ENCODE data around the gene RABAC1. TPM values are rescaled to one million over a fixed set of nuclear protein-coding genes. Genes with fewer than 3 reads are reported as not detected.

Gene RABAC1
- total RNA-seq, 1 experiment from 2014 or later, result 64.4 TPM

DNA sequence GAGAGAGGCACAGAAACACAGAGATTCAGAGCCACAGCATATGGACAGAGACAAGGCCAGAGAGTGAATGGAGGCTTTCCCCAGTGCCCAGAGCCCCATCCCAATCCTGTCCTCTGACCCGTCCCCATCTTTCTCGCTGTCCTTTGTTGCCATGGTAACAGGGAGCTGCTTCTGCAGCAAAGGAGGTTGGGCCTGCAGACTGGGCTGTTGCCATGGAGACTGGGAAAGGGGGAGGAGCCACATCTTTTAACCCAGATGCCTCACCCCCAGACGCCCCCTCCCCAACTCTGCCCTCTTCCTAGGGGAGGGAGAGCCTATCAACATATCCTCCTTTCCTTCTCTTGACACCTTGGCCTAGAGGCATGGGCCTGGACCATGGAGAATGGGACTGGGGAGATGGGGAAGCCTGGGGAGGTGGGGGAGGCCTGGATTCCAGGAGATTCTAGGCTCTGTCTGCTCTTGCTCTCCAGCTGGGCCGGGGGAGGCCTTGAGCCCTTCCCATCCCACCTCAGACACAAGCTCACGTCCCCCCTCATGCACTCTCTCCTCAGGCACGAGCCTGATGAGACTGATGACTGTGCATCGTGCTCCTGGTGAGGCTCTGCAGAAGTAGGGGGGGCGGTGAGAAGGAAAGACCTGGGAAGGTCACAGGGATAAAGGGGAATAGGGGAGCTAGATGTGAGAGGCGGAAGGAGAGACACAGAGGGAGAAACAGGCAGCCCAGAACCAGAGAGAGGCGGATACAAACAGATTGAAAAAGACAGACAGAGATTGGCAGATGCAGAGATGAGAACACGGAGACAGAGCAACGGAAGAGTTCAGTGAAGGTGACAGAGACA is 37.1 kb upstream of the RABAC1 start:
- Histone ChIP-seq H3K27me3 (replicated peaks; ENCODE audit: control insufficient read depth, insufficient read depth, low read length) (peaks cover 6% of the 10 kb centered on the region), H3K9me3 (no peaks in the 10 kb centered on the region), H3K36me3 (ENCODE audit: control insufficient read depth, insufficient read depth, low read length) (no peaks in the 10 kb centered on the region), H3K4me3 (ENCODE audit: low read depth, low read length) (no peak overlapping the region), H3K4me1 (peaks cover 6% of the 10 kb centered on the region)
- H3K36me3 Mint-ChIP-seq (ENCODE audit: insufficient read depth, unreplicated experiment), result peaks cover 4% of the 10 kb centered on the region
- BruUV-seq (replicated peaks), result no TSS peak
- POLR2A ChIA-PET, result interaction anchor here (0.6 kb wide), 1 partner anchor 22 kb away, joined by 3 read pairs; no protein-coding TSS in a partner anchor
- H3K4me1 Mint-ChIP-seq (ENCODE audit: low read depth, unreplicated experiment), result peaks cover 5% of the 10 kb centered on the region
- H3K27ac Mint-ChIP-seq (ENCODE audit: unreplicated experiment), result no peak overlapping the region
- TF ChIP-seq, protein P1, sequence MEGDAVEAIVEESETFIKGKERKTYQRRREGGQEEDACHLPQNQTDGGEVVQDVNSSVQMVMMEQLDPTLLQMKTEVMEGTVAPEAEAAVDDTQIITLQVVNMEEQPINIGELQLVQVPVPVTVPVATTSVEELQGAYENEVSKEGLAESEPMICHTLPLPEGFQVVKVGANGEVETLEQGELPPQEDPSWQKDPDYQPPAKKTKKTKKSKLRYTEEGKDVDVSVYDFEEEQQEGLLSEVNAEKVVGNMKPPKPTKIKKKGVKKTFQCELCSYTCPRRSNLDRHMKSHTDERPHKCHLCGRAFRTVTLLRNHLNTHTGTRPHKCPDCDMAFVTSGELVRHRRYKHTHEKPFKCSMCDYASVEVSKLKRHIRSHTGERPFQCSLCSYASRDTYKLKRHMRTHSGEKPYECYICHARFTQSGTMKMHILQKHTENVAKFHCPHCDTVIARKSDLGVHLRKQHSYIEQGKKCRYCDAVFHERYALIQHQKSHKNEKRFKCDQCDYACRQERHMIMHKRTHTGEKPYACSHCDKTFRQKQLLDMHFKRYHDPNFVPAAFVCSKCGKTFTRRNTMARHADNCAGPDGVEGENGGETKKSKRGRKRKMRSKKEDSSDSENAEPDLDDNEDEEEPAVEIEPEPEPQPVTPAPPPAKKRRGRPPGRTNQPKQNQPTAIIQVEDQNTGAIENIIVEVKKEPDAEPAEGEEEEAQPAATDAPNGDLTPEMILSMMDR (IDR thresholded peaks at IDR 0.05; ENCODE audit: insufficient read depth in 1 of 2, low read depth in 1 of 2, low read length in 1 of 2, severe bottlenecking in 1 of 2, unreplicated experiment in 1 of 2), result no peak
- intact Hi-C loops (cut with micrococcal nuclease; ENCODE audit: unreplicated experiment), result no loop called here
- H3K27me3 Mint-ChIP-seq (ENCODE audit: insufficient read depth, unreplicated experiment), result peaks cover 54% of the 10 kb centered on the region
- no peak overlapping the region for H3K4me3 Mint-ChIP-seq (ENCODE audit: unreplicated experiment)
- DNase-seq, result peak in 1 of 2 experiments; percentile 23
- CTCF ChIA-PET, result interaction anchor here (1.0 kb wide), 1 partner anchor 39 kb away, joined by 3 read pairs; no protein-coding TSS in a partner anchor
- no peaks in the 10 kb centered on the region for H3K9me3 Mint-ChIP-seq (ENCODE audit: unreplicated experiment)

DNA sequence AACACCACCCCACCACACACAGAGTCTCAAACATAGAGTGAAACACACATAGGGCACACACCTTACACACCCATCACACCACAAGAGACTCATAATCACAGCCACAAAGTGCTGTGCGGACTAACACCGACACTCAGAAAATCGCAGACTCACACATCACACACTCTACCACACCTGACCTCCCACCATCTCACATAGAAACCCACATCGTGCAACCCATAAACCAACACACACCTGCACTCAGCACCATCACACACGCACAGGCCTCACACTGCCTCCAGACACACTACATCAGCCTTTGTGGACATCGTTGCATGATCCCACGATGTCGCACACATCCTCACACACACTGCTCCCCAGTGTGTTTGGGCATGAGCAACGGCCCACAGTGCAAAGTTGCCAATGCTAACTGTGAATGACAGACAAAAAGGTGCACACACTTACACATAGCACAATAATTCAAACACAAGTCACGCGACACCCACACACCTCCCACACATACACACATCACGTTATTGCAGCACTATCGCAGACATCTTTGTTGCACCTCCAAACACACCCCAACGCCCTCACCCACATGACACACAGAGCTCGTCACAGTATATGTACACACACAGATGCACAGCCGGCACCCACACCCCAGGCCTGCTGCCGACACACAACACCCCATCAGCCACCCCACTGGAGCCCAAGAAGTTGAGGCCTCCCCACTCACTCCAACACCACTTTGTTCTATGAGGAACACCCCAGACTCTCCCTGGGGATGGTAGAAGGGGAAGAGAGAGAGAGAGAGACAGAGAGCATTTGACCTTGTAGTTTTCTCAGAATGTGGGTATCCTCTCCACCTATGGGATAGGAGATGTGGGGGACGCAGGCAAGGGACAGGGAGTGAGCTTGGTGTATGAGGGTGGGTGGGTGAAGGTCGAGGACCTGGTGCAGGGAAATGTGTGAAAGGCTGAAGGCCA is 36.2 kb upstream of the RABAC1 start:
- H3K4me3 ChIP-seq (ENCODE audit: low read depth, low read length), result no peak overlapping the region
- no peaks in the 10 kb centered on the region for H3K9me3 ChIP-seq
- peaks cover 6% of the 10 kb centered on the region for H3K4me1 ChIP-seq
- H3K27ac Mint-ChIP-seq (ENCODE audit: unreplicated experiment), result no peak overlapping the region
- peaks cover 6% of the 10 kb centered on the region for H3K27me3 ChIP-seq (replicated peaks; ENCODE audit: control insufficient read depth, insufficient read depth, low read length)
- ChIA-PET CTCF (no interaction called here), POLR2A (interaction anchor here (0.6 kb wide), 1 partner anchor 21 kb away, joined by 3 read pairs; no protein-coding TSS in a partner anchor)
- TF ChIP-seq, protein P1 (IDR thresholded peaks at IDR 0.05; ENCODE audit: insufficient read depth in 1 of 2, low read depth in 1 of 2, low read length in 1 of 2, severe bottlenecking in 1 of 2, unreplicated experiment in 1 of 2), result no peak
- peak overlapping the region; percentile 3 for H3K4me3 Mint-ChIP-seq (ENCODE audit: unreplicated experiment)
- no peak for DNase-seq
- H3K4me1 Mint-ChIP-seq (ENCODE audit: low read depth, unreplicated experiment), result peaks cover 5% of the 10 kb centered on the region
- BruUV-seq (replicated peaks), result no TSS peak
- H3K9me3 Mint-ChIP-seq (ENCODE audit: unreplicated experiment), result no peaks in the 10 kb centered on the region
- H3K27me3 Mint-ChIP-seq (ENCODE audit: insufficient read depth, unreplicated experiment), result peaks cover 48% of the 10 kb centered on the region
- no peaks in the 10 kb centered on the region for H3K36me3 ChIP-seq (ENCODE audit: control insufficient read depth, insufficient read depth, low read length)
- H3K36me3 Mint-ChIP-seq (ENCODE audit: insufficient read depth, unreplicated experiment), result peaks cover 4% of the 10 kb centered on the region
- intact Hi-C loops (cut with micrococcal nuclease; ENCODE audit: unreplicated experiment), result no loop called here

DNA sequence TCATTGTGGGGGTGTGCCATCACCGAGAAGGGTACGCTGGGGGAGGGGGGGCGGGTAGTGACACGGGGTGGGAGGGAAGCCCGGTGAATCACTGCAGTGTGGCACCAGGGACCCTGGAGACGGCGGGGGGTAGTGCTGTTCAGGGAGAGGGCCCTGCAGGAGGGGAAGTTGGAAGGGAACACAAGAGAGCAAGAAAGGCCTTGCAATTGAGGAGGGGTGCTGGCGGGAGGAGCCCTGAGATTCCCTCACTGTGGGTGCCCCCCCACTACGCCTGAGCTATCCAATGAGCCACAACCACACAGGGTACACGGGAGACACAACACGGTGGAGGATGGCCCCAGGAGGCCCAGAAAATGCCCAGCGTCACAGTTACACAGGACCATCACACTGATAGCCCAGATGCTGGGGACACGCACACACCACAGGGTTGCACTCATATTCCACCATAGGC is 35.4 kb upstream of the RABAC1 start:
- Histone ChIP-seq H3K4me1 (peaks cover 6% of the 10 kb centered on the region), H3K27me3 (replicated peaks; ENCODE audit: control insufficient read depth, insufficient read depth, low read length) (peaks cover 6% of the 10 kb centered on the region), H3K9me3 (no peaks in the 10 kb centered on the region), H3K4me3 (ENCODE audit: low read depth, low read length) (peak overlapping the region; percentile 42), H3K36me3 (ENCODE audit: control insufficient read depth, insufficient read depth, low read length) (no peaks in the 10 kb centered on the region)
- ChIA-PET POLR2A (no interaction called here), CTCF (no interaction called here)
- no peaks in the 10 kb centered on the region for H3K9me3 Mint-ChIP-seq (ENCODE audit: unreplicated experiment)
- no peak overlapping the region for H3K27ac Mint-ChIP-seq (ENCODE audit: unreplicated experiment)
- no peak for DNase-seq
- intact Hi-C loops (cut with micrococcal nuclease; ENCODE audit: unreplicated experiment), result no loop called here
- peak overlapping the region; percentile 3 for H3K4me3 Mint-ChIP-seq (ENCODE audit: unreplicated experiment)
- H3K27me3 Mint-ChIP-seq (ENCODE audit: insufficient read depth, unreplicated experiment), result peaks cover 40% of the 10 kb centered on the region
- H3K36me3 Mint-ChIP-seq (ENCODE audit: insufficient read depth, unreplicated experiment), result peaks cover 4% of the 10 kb centered on the region
- TF ChIP-seq, protein P1 (IDR thresholded peaks at IDR 0.05; ENCODE audit: insufficient read depth in 1 of 2, low read depth in 1 of 2, low read length in 1 of 2, severe bottlenecking in 1 of 2, unreplicated experiment in 1 of 2), result no peak
- no TSS peak for BruUV-seq (replicated peaks)
- peaks cover 5% of the 10 kb centered on the region for H3K4me1 Mint-ChIP-seq (ENCODE audit: low read depth, unreplicated experiment)

All from Caco-2 (cell line).